ENCODE measurements around the gene ATXN1L.
"Not testable (repeated sequence)": the region's sequence is repeated elsewhere in the genome, so short reads cannot be mapped to it uniquely, and the experiment has no call there.

Gene ATXN1L

GRCh38 chr16:71853413-71853812 lies 7.6 kb downstream of the ATXN1L start:
- DNase-seq = no peak

GRCh38 chr16:71854369-71854948 lies 8.7 kb downstream of the ATXN1L start:
- no peak for DNase-seq

DNA sequence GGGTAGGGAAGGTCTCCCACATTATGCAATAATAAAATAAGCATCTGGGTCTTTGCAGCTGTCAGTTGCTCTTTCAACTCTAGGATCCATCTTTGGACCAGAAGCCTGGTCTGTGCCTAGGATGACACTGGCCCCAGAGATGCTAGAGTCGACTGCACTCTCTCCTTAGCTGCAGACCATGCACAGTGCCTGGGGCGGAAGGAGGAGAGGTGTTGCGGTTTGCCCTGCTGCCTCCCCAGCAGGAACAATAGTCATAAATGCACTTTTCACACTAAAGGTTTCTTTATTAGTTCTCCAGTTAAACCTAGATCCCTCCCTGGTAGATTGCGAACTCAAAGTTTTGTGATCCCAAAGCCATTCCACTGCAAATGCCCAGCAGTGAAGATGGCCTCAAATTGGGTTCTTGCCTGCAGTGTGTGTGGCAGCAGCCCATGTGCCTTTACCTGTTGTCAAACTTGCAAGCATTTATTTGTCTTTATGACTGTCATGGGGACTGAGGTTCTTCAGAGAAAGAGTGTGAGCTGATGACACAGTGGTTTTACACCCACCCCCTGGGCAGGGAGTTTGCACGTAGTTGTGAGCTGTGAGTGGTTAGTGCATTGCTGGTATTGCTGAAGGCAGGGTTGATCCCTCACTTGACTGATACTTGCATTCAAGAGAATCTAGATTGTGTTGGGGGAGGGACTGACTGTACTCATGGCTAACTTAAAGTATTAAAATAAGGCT lies 10.3 kb downstream of the ATXN1L start:
- DNase-seq = no peak

- no peak for DNase-seq
These were observed 14.2 kb downstream of the ATXN1L start for GRCh38 chr16:71859762-71860521.

GRCh38 chr16:71863995-71864394 lies 18.2 kb downstream of the ATXN1L start:
- DNase-seq = no peak

GRCh38 chr16:71865173-71865863 lies 19.5 kb downstream of the ATXN1L start:
- no peak for DNase-seq

GRCh38 chr16:71867175-71867574 lies 21.4 kb downstream of the ATXN1L start:
- not testable (repeated sequence) for DNase-seq

- no peak for DNase-seq
These were observed 22.2 kb downstream of the ATXN1L start for GRCh38 chr16:71867939-71868338.

- no peak for DNase-seq
These were observed 23.3 kb downstream of the ATXN1L start for GRCh38 chr16:71869089-71869488.

GRCh38 chr16:71870818-71871217 lies 25.0 kb downstream of the ATXN1L start:
- no peak for DNase-seq

DNA sequence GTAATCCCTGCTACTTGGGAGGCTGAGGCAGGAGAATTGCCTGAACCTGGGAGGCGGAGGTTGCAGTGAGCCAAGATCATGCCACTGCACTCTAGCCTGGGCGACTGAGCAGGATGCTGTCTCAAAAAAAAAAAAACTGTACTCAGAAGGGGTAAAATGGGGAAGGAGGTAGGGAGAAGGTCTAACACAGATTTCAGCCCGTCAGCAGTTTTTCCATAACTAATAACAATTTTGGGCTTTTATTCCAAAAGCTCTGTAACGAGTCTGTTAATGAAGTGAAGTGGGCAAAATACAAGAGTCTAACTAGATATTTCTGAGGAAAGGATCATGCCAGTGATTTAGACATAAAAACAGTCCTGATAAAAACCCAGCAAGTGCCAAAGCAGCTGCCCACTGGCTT lies 27.4 kb downstream of the ATXN1L start:
- no peak for DNase-seq

GRCh38 chr16:71878911-71879310 lies 33.1 kb downstream of the ATXN1L start:
- DNase-seq = peak; percentile 6

DNA sequence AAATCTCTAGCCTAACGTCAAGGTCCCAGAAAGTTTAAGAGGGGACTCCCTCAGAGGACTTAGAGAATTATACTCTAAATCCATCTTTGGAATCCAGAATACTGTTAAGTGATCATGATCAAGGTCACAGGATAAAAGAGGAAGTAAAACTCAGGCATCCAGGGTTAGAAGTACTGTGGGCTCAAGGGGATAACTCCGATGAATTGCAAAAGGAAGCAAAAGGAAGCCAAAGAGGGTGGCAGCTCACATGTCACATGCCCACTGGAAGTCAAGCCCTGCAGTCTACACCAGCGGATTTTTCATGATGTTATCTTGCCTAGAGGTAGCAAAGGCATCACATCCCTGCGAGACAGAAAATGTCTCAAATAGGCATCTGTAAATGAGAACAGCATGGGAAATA lies 34.4 kb downstream of the ATXN1L start:
- DNase-seq = no peak

DNA sequence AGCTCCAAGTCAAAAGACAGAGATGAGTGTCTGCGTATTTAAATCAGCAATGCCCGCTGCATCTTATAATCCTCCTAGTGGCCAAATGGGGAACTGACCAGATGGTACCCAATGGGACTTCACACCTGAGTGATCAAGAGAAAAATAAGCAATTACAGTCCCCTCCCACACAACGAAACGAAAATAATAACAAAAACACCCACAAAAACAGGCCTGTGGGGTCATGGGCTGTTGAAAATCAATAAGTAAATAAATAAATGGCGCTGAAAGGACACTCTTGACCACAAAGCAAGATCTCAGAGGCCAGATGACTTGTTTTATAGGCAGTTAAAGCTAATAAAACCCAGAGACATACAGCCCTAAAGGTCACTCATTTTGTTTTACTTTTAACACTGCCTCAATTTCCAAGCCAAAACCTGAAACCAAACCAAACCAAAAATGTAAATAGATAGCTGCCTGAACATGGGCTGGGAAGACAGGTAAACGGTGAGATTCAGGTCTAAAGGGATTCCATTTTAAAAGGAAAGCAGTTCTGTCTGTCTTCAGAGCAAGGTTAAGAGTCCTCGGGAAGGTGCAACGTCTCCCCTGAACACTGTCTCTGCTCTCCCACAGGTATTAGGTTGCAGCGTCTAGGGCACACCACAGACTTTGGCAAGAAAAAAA lies 36.9 kb downstream of the ATXN1L start:
- DNase-seq = peak; percentile 66

DNA sequence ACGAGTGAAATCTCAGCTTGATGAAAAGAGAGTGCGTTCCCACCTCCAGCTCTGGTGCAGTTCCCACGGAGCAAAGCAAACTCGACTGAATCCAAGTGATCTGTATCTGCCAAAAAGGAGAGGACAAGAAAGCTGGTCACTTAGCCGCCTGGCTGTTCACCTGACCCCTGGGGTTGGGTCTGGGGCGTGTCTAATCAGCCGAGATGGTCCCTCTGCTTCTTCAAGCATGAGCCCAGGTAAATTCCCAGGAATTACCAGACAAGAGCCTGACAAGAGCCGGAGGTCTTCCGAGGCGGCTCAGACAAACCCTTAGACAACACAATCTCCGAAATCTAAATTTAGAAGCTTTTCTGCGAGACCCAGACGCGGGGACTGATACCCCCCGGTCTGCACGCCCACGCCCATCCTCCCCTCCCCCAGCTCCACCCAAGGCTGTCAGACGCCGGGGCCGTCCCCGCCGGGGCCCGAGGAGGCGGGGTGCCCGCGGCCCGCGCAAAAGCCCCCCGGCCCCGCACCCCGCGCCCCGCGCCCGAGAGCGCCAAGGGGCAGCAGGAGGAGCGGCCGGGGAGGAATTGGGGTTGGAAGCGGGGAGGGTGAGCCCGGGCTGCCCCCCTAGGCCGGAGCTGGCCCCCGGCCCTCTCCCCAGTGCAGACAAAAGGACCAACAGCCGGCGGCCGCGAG lies 37.5 kb downstream of the ATXN1L start:
- peak; percentile 82 for DNase-seq

DNA sequence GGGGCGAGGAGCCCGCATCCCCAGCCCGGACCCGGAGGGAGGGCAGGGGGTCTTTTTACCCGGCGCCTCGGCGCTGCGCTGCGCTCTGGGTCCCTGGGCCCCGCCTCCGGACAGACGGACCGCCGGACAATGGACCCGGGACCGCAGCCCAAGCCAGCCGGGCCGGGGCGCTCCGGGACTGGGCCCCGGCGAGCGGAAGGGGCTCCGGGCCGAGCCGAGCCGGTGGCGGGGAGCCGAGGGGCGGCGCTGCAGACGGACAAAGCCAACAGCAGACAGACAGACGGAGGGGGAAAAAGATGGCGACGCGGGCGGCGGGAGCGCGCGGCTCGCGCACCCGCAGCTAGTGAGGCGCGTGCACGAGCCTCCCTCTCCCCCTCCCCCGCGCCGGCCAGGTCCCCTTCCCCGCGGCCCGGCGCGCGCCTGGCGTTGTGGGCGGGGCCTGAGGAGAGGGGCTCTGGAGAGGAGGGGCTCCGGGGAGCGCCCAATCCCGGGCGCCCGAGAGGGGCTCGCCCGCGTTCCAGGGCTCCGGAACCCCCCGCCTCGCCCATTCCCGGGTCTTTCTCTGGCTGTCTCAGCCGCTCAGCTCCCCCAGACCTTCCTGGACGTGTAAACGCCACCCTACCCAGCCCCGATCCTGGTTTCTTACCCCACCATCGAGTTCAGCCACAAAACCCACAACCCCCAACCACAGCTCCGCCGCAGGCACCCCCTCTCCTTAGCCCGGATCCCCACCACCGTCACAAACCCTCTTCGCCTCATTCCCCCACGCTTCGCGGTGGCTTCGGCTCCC lies 38.3 kb downstream of the ATXN1L start, which contains the start of gene ZNF821:
Gene ZNF821, minus strand, starts transcription at position 334 of the 790 bp plus-strand sequence. CDS start 4,236 bp downstream, outside the sequence.
- peak; percentile 89 for DNase-seq

GRCh38 chr16:71885261-71885650 lies 39.5 kb downstream of the ATXN1L start:
- no peak for DNase-seq

DNA sequence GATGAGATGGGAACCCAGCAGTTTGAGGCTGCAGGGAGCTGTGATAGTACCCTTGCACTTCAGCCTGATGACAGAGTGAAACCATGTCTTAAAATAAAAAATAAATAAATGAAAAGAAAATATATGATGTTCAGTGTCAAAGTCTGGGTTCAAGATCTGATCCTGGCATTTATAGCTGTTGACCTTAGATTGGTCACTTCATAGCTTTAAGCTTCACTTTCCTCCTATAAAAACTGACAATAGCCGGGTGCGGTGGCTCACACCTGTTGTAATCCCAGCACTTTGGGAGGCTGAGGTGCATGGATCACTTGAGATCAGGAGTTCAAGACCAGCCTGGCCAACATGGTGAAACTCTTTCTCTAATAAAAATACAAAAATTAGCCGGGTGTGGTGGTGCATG lies 43.4 kb downstream of the ATXN1L start:
- no peak for DNase-seq

DNA sequence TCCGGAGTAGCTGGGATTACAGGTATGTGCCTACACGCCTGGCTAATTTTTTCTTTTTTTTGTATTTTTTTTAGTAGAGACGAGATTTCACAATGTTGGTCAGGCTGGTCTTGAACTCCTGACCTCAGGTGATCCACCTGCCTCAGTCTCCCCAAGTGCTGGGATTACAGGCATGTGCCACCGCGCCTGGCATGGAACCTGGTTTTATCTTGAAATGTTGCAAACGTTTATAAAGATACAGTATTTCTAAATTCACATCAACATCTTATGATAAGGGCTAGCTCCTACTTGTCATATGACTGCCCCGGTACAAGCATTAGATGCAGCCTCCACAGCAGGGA lies 48.1 kb downstream of the ATXN1L start:
- no peak for DNase-seq

GRCh38 chr16:71894229-71894920 lies 48.6 kb downstream of the ATXN1L start:
- DNase-seq = peak; percentile 81

Measured in islet precursor cell (in vitro differentiated cells).